K562 (cell line): Measurements from ENCODE around the gene CD93. TPM values are rescaled to one million over a fixed set of nuclear protein-coding genes. Genes with fewer than 3 reads are reported as not detected.

Experiments used
- ATAC-seq: fragments of 200-7000 bp; cut with Tn5 transposase; 3 replicates; pipeline ENCODE4 v1.9.1; 2020; ENCODE audit warnings: moderate library complexity
- BruUV-seq: library from RNA; stranded (reverse); fragments of 400-500 nt; replicated peaks from 2 replicates; lab custom pipeline; 2021; lab: Mats Ljungman, UMichigan
- CTCF ChIA-PET: fragments of 300-600 bp; formaldehyde crosslinking; extraction: SDS; loops from one replicate; lab custom pipeline; 2021; ENCODE audit warnings: low intra/inter-chr PET ratio; lab: Yijun Ruan, JAX
- POLR2A ChIA-PET: fragments of 300-600, 350-650 bp; sonication (Branson Sonifier 250); formaldehyde crosslinking; extraction: SDS; loops from one replicate; lab custom pipeline; 2021; ENCODE audit warnings: antibody characterized with exemption, inconsistent platforms; lab: Yijun Ruan, JAX
- DNase-seq, 4 experiments: peaks; one replicate each; pipeline versions ENCODE4 v3.0.0 to v3.0.0-alpha.2; 2011 to 2018; ENCODE audit warnings: low spot score in 3 of 4, mixed read lengths in 3 of 4; ENCODE audit errors: extremely low read depth in 1 of 4
- FAIRE-seq: peaks from 2 replicates; lab custom pipeline; 2011; peaks lifted over from hg19 to GRCh38; lab: Jason Lieb, UNC
- H2AFZ ChIP-seq: 2 replicates; pipeline ENCODE4 v1.6.0; 2011; ENCODE audit warnings: low read depth, low read length, control low read depth, inconsistent platforms
- H3K27ac ChIP-seq: fragments of 200-600 bp; 3 replicates; pipeline ENCODE4 v1.8.0; 2011; ENCODE audit warnings: low read depth, mild to moderate bottlenecking, control low read depth, inconsistent platforms, low read length, moderate library complexity, mixed read lengths; ENCODE audit errors: extremely low read depth
- H3K27me3 ChIP-seq, 2 experiments: fragments of 300-600 bp in 1 of 2; 2 replicates in 1 of 2; 3 replicates in 1 of 2; pipeline versions ENCODE4 v1.6.0 to v1.8.0; 2011; ENCODE audit warnings: inconsistent platforms in 2 of 2, low read length in 2 of 2, mild to moderate bottlenecking in 1 of 2, mixed read lengths in 1 of 2, moderate library complexity in 1 of 2; ENCODE audit not compliant: control insufficient read depth in 2 of 2, insufficient read depth in 2 of 2
- H3K36me3 ChIP-seq: fragments of 300-600 bp; 3 replicates; pipeline ENCODE4 v1.8.0; 2011; ENCODE audit warnings: mild to moderate bottlenecking, low read length, inconsistent platforms; ENCODE audit not compliant: control insufficient read depth, insufficient read depth
- H3K4me1 ChIP-seq, 2 experiments: fragments of 200-600 bp in 1 of 2; replicated peaks in 1 of 2; 2 replicates in 1 of 2; 3 replicates in 1 of 2; pipeline versions ENCODE4 v1.5.1 to v1.8.0; 2011; ENCODE audit warnings: inconsistent platforms in 2 of 2, low read length in 2 of 2, mild to moderate bottlenecking in 1 of 2, mixed read lengths in 1 of 2, moderate library complexity in 1 of 2; ENCODE audit not compliant: control insufficient read depth in 2 of 2, insufficient read depth in 2 of 2
- H3K4me2 ChIP-seq: 2 replicates; pipeline ENCODE4 v1.6.1; 2011; ENCODE audit warnings: low read length, control low read depth, inconsistent platforms, mixed read lengths; ENCODE audit not compliant: insufficient read depth
- H3K4me3 ChIP-seq: fragments of 200-600 bp; sonication (generic), shearing (Covaris generic); 2 replicates; pipeline ENCODE4 v1.5.1; 2016; ENCODE audit warnings: control low read depth, inconsistent platforms
- H3K79me2 ChIP-seq: fragments of 200-600 bp; 3 replicates; pipeline ENCODE4 v1.8.0; 2011; ENCODE audit warnings: low read length, inconsistent platforms; ENCODE audit not compliant: control insufficient read depth, insufficient read depth
- H3K9ac ChIP-seq, 2 experiments: 2 replicates each; pipeline versions ENCODE4 v1.6.0 to v1.6.1; 2011; ENCODE audit warnings: low read depth in 2 of 2, low read length in 2 of 2, control low read depth in 1 of 2, inconsistent platforms in 1 of 2, mild to moderate bottlenecking in 1 of 2, mixed read lengths in 1 of 2; ENCODE audit not compliant: insufficient read depth in 1 of 2
- H3K9me1 ChIP-seq: one replicate; pipeline ENCODE4 v1.6.0; 2011; ENCODE audit warnings: inconsistent platforms, mild to moderate bottlenecking, low read length, moderate library complexity; ENCODE audit not compliant: control insufficient read depth, insufficient read depth
- H3K9me3 ChIP-seq: replicated peaks from 2 replicates; pipeline ENCODE4 v1.5.1; 2011; ENCODE audit warnings: low read depth, low read length, inconsistent platforms; ENCODE audit not compliant: control insufficient read depth, insufficient read depth
- H4K20me1 ChIP-seq: replicated peaks from 2 replicates; pipeline ENCODE4 v1.6.1; 2011; ENCODE audit warnings: low read length, inconsistent platforms, mixed read lengths; ENCODE audit not compliant: control insufficient read depth, insufficient read depth
- BMI1 ChIP-seq: fragments of 150-350 bp; IDR thresholded peaks from 2 replicates; pipeline ENCODE4 v1.6.1; 2014; ENCODE audit warnings: low read length
- BRCA1 ChIP-seq, 2 experiments: fragments of 450-650 bp in 1 of 2; sonication (generic) in 1 of 2; formaldehyde crosslinking in 1 of 2; IDR thresholded peaks; 2 replicates each; pipeline versions ENCODE4 v1.5.0 to v1.6.1; 2017 to 2020; ENCODE audit warnings: mild to moderate bottlenecking in 1 of 2, missing genetic modification reagents in 1 of 2
- ELF4 ChIP-seq: fragments of 450-650 bp; formaldehyde crosslinking; IDR thresholded peaks from 2 replicates; pipeline ENCODE4 v1.4.0; 2022; ENCODE audit warnings: missing genetic modification characterization
- FOXA3 ChIP-seq, 2 experiments: fragments of 450-650 bp in 1 of 2; sonication (generic) in 1 of 2; formaldehyde crosslinking; IDR thresholded peaks in 1 of 2; conservative IDR thresholded peaks in 1 of 2; 2 replicates each; pipeline versions ENCODE4 v1.4.0 to v1.8.0; 2020 to 2022; ENCODE audit warnings: mild to moderate bottlenecking in 2 of 2, missing genetic modification reagents in 1 of 2
- MEF2D ChIP-seq: conservative IDR thresholded peaks from 2 replicates; pipeline ENCODE4 v1.6.1; 2016; ENCODE audit warnings: low read depth, missing genetic modification characterization, missing compliant biosample characterization
- PHF20 ChIP-seq: fragments of 450-650 bp; IDR thresholded peaks from 2 replicates; pipeline ENCODE4 v1.6.1; 2018; ENCODE audit not compliant: partially characterized antibody
- POLR2H ChIP-seq: IDR thresholded peaks from 2 replicates; pipeline ENCODE4 v1.6.1; 2016; ENCODE audit warnings: missing genetic modification characterization, low read depth, mild to moderate bottlenecking, control low read depth, missing compliant biosample characterization, moderate library complexity
- PPARD ChIP-seq: fragments of 250-450 bp; sonication (Bioruptor Pico); IDR thresholded peaks from 2 replicates; pipeline ENCODE4 v1.8.0; 2022; ENCODE audit warnings: inconsistent platforms, mild to moderate bottlenecking, moderate library complexity
- RBM15 ChIP-seq: fragments of 200-400 bp; formaldehyde crosslinking; IDR thresholded peaks from 2 replicates; pipeline ENCODE4 v1.6.1; 2018; ENCODE audit warnings: mild to moderate bottlenecking, low read length, moderate library complexity; ENCODE audit not compliant: insufficient read depth
- TBL1XR1 ChIP-seq, 2 experiments: IDR thresholded peaks; 2 replicates each; pipeline ENCODE4 v1.6.1; 2012; ENCODE audit warnings: improper control_type of control experiment in 2 of 2, low read length in 2 of 2, mild to moderate bottlenecking in 1 of 2
- U2AF2 ChIP-seq: fragments of 200-400 bp; formaldehyde crosslinking; optimal IDR thresholded peaks from 2 replicates; pipeline ENCODE3; 2017; ENCODE audit warnings: low read depth, mild to moderate bottlenecking, low read length
- ZNF695 ChIP-seq: fragments of 450-650 bp; formaldehyde crosslinking; IDR thresholded peaks from 2 replicates; pipeline ENCODE4 v1.4.0; 2020; ENCODE audit warnings: mild to moderate bottlenecking, moderate library complexity
- WGBS: fragments of 100-300 bp; shearing (Covaris generic); methylation state at CpG from one replicate; pipeline ENCODE4 v1.1.6; 2016; ENCODE audit warnings: low coverage, mixed read lengths; ENCODE audit not compliant: insufficient coverage; ENCODE audit errors: missing lambda C conversion rate; 5-methylcytosine and 5-hydroxymethylcytosine counted together
- in situ Hi-C: fragments of 300-500 bp; cut with MboI; formaldehyde crosslinking; loops from 4 replicates; pipeline ENCODE4 v1.15.0; 2018; ENCODE audit warnings: inconsistent platforms, mixed read lengths
- intact Hi-C: fragments of 100-400 bp; cut with micrococcal nuclease; formaldehyde crosslinking; loops from 2 replicates; pipeline ENCODE4 v1.14.2; 2022
- polyA plus RNA-seq, 8 experiments: library from polyadenylated mRNA; depleted of rRNA in 4 of 8; stranded (reverse) in 5 of 8; unstranded in 3 of 8; fragments of >200 nt; fragmentation: Nextera tagmentation in 2 of 8; fragmentation: Illumina TruSeq in 1 of 8; extraction: Ambion mirVana in 2 of 8; extraction: Trizol in 1 of 8; gene quantifications; 2 replicates each; pipeline versions ENCODE4 v1.2.1 to v1.2.3, GENCODE V29; 2011 to 2014; ENCODE audit warnings: inconsistent platforms in 1 of 8, missing spikeins in 1 of 8
- total RNA-seq, 7 experiments: library from RNA; depleted of rRNA in 6 of 7; stranded (reverse); fragments of >200 nt in 6 of 7; fragmentation: Illumina TruSeq in 2 of 7; extraction: Trizol in 2 of 7; gene quantifications; 2 replicates each; pipeline versions ENCODE4 v1.2.1 to v1.2.3, GENCODE V29; 2011 to 2021; ENCODE audit warnings: low replicate concordance in 1 of 7
- TF ChIP-seq, protein P1 (sequence below): fragments of 250-450 bp; sonication (Bioruptor Pico); IDR thresholded peaks from 2 replicates; pipeline ENCODE4 v1.8.0; 2022; ENCODE audit warnings: moderate library complexity, mild to moderate bottlenecking, inconsistent platforms
- TF ChIP-seq, protein P2 (sequence below): sonication (generic); formaldehyde crosslinking; IDR thresholded peaks from 2 replicates; pipeline ENCODE4 v1.8.1; 2023; ENCODE audit warnings: mild to moderate bottlenecking, missing genetic modification reagents

CD93 gene
- total and polyA plus RNA-seq, 9 of the 15 experiments (the other 6 are each of a cell fraction or from before 2014, with no cell fraction given), result 0.03 to 0.20 (median 0.05) TPM

DNA sequence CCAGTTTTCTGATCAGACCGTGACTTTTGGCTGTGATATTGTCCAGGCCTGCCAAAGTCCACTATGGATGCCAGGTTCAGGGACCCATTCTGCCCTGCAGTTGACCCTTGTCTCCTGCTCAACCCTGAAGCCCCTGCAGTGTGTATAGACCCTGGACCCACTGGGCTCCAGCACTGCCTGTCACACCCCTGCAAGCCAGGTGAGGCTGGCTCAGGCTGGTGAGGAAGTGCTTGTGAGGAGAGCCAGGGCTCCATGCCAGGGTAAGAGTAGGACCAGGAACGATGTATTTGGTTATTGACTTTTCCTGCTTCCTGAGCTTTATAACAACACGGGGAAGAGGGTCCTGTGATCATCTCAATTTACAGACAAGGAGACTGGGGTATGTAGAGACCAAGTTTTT lies 19.1 kb upstream of the CD93 start:
- POLR2A ChIA-PET, result interaction anchor here (0.9 kb wide), 2 partner anchors 11 to 54 kb away, joined by 3 to 4 read pairs; no protein-coding TSS in a partner anchor
- no peak for ATAC-seq
- WGBS, result 35% methylated on average over 2 of the region's 3 CpGs
- no peak overlapping the region for H3K27ac ChIP-seq
- H4K20me1 ChIP-seq, result no peaks in the 10 kb centered on the region
- no peak overlapping the region for H3K4me3 ChIP-seq
- in situ Hi-C loops, result no loop called here
- intact Hi-C loops, result no loop called here
- no peak overlapping the region for H2AFZ ChIP-seq
- H3K9ac ChIP-seq, result no peak overlapping the region
- H3K4me1 ChIP-seq, result no peaks in the 10 kb centered on the region
- TF ChIP-seq U2AF2 (no peak), MEF2D (tag) (no peak), TBL1XR1 (IDR thresholded peaks at IDR 0.05; ENCODE audit: low read length in 2 of 2) (no peak), BMI1 (no peak), POLR2H (tag) (no peak), RBM15 (no peak), ELF4 (no peak), PPARD (CRISPR knock-in tag) (no peak), FOXA3 (CRISPR knock-in tag; conservative IDR thresholded peaks at IDR 0.05 in 1 of 2, IDR thresholded peaks at IDR 0.05 in 1 of 2) (no peak), ZNF695 (CRISPR knock-in tag) (no peak), PHF20 (no peak), BRCA1 (IDR thresholded peaks at IDR 0.05) (no peak), BRCA1 (CRISPR knock-in tag; IDR thresholded peaks at IDR 0.05) (no peak)
- TF ChIP-seq, protein P1, sequence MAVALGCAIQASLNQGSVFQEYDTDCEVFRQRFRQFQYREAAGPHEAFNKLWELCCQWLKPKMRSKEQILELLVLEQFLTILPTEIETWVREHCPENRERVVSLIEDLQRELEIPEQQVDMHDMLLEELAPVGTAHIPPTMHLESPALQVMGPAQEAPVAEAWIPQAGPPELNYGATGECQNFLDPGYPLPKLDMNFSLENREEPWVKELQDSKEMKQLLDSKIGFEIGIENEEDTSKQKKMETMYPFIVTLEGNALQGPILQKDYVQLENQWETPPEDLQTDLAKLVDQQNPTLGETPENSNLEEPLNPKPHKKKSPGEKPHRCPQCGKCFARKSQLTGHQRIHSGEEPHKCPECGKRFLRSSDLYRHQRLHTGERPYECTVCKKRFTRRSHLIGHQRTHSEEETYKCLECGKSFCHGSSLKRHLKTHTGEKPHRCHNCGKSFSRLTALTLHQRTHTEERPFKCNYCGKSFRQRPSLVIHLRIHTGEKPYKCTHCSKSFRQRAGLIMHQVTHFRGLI (CRISPR knock-in tag), result no peak
- TF ChIP-seq, protein P2, sequence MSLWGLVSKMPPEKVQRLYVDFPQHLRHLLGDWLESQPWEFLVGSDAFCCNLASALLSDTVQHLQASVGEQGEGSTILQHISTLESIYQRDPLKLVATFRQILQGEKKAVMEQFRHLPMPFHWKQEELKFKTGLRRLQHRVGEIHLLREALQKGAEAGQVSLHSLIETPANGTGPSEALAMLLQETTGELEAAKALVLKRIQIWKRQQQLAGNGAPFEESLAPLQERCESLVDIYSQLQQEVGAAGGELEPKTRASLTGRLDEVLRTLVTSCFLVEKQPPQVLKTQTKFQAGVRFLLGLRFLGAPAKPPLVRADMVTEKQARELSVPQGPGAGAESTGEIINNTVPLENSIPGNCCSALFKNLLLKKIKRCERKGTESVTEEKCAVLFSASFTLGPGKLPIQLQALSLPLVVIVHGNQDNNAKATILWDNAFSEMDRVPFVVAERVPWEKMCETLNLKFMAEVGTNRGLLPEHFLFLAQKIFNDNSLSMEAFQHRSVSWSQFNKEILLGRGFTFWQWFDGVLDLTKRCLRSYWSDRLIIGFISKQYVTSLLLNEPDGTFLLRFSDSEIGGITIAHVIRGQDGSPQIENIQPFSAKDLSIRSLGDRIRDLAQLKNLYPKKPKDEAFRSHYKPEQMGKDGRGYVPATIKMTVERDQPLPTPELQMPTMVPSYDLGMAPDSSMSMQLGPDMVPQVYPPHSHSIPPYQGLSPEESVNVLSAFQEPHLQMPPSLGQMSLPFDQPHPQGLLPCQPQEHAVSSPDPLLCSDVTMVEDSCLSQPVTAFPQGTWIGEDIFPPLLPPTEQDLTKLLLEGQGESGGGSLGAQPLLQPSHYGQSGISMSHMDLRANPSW (CRISPR knock-in tag), result no peak
- FAIRE-seq, result no peak
- no peak for DNase-seq
- H3K9me1 ChIP-seq, result no peaks in the 10 kb centered on the region
- no peaks in the 10 kb centered on the region for H3K79me2 ChIP-seq
- no peaks in the 10 kb centered on the region for H3K36me3 ChIP-seq
- no peak overlapping the region for H3K4me2 ChIP-seq
- no peaks in the 10 kb centered on the region for H3K9me3 ChIP-seq
- no peaks in the 10 kb centered on the region for H3K27me3 ChIP-seq
- no TSS peak for BruUV-seq
- CTCF ChIA-PET, result no interaction called here
